ENCODE measurements around the gene CHEK2.
"Not testable (repeated sequence)": the region's sequence is repeated elsewhere in the genome, so short reads cannot be mapped to it uniquely, and the experiment has no call there.

CHEK2 gene

DNA sequence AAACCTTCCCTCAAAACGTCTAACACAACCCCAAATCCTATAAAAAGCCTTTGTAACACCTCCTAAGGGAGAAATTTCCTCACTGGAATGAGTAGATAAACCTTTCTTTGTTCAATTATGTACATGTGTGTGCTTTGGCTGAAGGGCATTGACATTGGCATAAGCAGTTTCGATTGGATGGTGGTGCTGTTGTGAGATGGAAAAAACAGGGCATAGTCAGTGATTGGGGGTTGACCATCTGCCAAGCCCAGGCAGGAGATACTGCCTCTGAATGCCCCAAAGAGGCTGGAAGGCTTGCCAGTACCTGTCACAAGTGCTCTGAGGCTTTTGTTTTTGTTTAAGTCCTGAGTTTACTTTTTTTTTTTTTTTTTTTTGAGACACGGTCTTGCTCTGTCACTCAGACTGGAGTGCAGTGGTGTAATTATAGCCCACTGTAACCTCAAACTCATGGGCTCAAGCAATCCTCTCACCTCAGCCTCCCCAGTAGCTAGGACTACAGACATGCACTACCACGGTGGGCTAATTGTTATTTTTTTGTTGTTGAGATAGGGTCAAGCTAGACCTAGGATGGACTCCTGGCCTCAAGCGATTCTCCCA, 29.7 kb upstream of the CHEK2 start:
- FAIRE-seq (no peak), DNase-seq (ENCODE audit: insufficient read length, low spot score) (no peak)
- TF ChIP-seq POLR2AphosphoS5 (IDR thresholded peaks at IDR 0.05; ENCODE audit: low read depth, low read length) (no peak), POLR2A (IDR thresholded peaks at IDR 0.05; ENCODE audit: low read depth, low read length) (no peak), SPI1 (IDR thresholded peaks at IDR 0.05; ENCODE audit: low read depth, low read length) (no peak), POU2F2 (IDR thresholded peaks at IDR 0.05; ENCODE audit: low read depth, low read length) (no peak), PAX5 (IDR thresholded peaks at IDR 0.05; ENCODE audit: insufficient read depth, low read length, severe bottlenecking) (no peak), TAF1 (IDR thresholded peaks at IDR 0.05; ENCODE audit: low read depth, low read length) (no peak)

DNA sequence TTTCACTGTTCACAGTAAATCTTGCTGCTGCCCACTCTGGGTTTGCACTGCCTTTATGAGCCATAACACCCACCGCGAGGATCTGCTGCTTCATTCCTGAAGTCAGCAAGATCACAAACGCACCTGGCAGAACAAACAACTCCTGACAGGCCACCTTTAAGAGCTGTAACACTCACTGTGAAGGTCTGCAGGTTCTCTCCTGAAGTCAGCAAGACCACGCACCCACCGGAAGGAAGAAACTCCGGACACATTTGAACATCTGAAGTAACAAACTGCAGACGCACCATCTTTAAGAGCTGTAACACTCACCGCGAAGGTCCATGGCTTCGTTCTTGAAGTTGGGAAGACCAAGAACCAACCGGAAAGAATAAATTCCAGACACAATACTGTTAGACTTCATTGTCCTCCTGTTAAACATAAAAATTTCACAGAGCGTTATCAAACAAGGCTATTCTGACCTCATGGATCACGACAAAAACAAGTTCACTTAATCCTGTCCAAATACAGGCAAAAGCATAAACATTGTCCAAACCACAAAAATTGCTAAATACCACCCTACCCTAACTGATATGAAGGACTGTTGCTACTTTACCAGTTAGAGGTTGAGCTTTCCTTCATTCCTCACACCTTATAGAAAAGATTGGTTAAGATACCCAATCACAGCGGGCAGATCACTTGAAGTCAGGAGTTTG, 27.9 kb upstream of the CHEK2 start:
- DNase-seq (ENCODE audit: insufficient read length, low spot score), result no peak
- FAIRE-seq, result no peak
- TF ChIP-seq TAF1 (IDR thresholded peaks at IDR 0.05; ENCODE audit: low read depth, low read length), result no peak
- no peak for TF ChIP-seq POU2F2 (IDR thresholded peaks at IDR 0.05; ENCODE audit: low read depth, low read length)
- TF ChIP-seq SPI1 (IDR thresholded peaks at IDR 0.05; ENCODE audit: low read depth, low read length), result no peak
- TF ChIP-seq POLR2A (IDR thresholded peaks at IDR 0.05; ENCODE audit: low read depth, low read length), result no peak
- TF ChIP-seq PAX5 (IDR thresholded peaks at IDR 0.05; ENCODE audit: insufficient read depth, low read length, severe bottlenecking), result no peak
- no peak for TF ChIP-seq POLR2AphosphoS5 (IDR thresholded peaks at IDR 0.05; ENCODE audit: low read depth, low read length)

DNA sequence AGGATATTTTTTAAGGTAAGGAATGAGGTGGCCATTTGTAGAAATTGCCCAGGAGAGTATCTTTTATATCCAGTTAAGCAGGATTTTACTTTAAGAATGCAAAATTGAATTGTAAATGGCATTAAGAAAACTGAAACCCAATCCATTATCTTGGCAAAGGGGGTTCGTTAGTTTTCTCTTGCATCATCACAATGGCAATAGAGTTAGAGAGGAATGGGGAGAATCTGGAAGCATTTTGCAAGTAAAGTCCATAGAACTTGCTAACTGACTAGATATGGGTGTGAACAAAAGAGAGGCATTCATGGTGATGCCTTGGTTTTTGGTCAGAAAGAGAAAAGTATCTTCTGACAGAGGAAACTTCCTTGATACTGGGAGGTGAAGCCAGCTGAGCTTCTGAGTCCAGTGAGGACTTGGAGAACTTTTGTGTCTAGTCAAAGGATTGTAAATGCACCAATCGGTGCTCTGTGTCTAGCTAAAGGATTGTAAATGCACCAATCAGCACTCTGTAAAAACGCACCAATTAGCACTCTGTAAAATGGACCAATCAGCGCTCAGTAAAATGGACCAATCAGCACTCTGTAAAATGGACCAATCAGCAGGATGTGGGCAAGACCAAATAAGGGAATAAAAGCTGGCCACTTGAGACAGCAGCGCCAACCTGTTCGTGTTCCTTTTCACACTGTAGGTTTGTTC, 27.2 kb upstream of the CHEK2 start:
- TF ChIP-seq TAF1 (IDR thresholded peaks at IDR 0.05; ENCODE audit: low read depth, low read length) (no peak), POLR2AphosphoS5 (IDR thresholded peaks at IDR 0.05; ENCODE audit: low read depth, low read length) (no peak), POLR2A (IDR thresholded peaks at IDR 0.05; ENCODE audit: low read depth, low read length) (no peak)
- no peak for DNase-seq (ENCODE audit: insufficient read length, low spot score)
- FAIRE-seq, result no peak

DNA sequence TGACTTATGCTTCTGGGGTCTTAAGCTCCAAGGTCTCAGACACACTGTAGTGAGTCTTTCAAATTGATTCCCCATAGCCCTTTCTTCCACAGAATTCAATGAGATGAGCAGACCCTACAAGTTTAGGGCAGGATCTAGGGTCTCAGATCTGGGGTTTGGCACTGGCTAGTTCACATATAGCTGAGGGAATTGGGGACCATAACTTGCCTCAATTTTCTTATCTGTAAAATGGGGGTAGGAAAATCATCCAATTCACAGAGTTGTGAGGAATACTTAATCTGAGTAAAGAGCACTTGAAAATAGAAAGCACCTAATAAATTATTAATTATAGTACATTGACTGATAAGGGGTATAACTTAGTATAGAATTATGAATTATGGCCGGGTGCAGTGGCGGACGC, 25.0 kb upstream of the CHEK2 start:
- no peak for FAIRE-seq
- no peak for TF ChIP-seq PAX5 (IDR thresholded peaks at IDR 0.05; ENCODE audit: insufficient read depth, low read length, severe bottlenecking)
- no peak for TF ChIP-seq POLR2A (IDR thresholded peaks at IDR 0.05; ENCODE audit: low read depth, low read length)
- no peak for TF ChIP-seq SPI1 (IDR thresholded peaks at IDR 0.05; ENCODE audit: low read depth, low read length)
- no peak for TF ChIP-seq TAF1 (IDR thresholded peaks at IDR 0.05; ENCODE audit: low read depth, low read length)
- no peak for DNase-seq (ENCODE audit: insufficient read length, low spot score)

DNA sequence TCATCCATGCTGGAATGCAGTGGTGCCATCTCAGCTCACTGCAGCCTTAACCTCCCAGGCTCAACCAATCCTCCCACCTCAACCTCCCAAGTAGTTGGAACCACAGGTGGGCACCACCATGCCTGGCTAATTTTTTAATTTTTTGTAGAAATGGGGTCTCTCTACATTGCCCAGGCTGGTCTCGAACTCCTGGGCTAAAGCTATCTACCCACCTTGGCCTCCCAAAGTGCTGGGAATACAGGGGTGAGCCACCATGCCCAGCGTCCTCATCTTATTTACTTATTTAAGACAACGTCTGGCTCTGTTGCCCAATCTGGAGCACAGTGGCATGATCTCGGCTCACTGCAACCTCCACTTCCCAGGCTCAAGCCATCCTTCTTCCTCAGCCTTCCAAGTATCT, 20.4 kb upstream of the CHEK2 start:
- FAIRE-seq; DNase-seq (ENCODE audit: insufficient read length, low spot score): not testable (repeated sequence)

DNA sequence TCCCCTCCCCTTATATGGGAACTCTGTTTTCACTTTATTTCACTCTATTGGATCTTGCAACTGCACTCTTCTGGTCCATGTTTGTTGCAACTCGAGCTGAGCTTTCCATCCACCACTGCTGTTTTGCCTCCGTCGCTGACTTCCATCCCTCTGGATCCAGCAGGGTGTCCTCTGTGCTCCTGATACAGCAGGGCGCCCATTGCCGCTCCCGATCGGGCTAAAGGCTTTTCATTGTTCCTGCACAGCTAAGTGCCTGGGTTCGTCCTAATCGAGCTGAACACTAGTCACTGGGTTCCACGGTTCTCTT, 19.8 kb upstream of the CHEK2 start:
- no peak for FAIRE-seq
- no peak for DNase-seq (ENCODE audit: insufficient read length, low spot score)
- TF ChIP-seq PAX5 (IDR thresholded peaks at IDR 0.05; ENCODE audit: insufficient read depth, low read length, severe bottlenecking) (no peak), POLR2AphosphoS5 (IDR thresholded peaks at IDR 0.05; ENCODE audit: low read depth, low read length) (no peak), TAF1 (IDR thresholded peaks at IDR 0.05; ENCODE audit: low read depth, low read length) (no peak), POU2F2 (IDR thresholded peaks at IDR 0.05; ENCODE audit: low read depth, low read length) (no peak), POLR2A (IDR thresholded peaks at IDR 0.05; ENCODE audit: low read depth, low read length) (no peak), SPI1 (IDR thresholded peaks at IDR 0.05; ENCODE audit: low read depth, low read length) (no peak)

DNA sequence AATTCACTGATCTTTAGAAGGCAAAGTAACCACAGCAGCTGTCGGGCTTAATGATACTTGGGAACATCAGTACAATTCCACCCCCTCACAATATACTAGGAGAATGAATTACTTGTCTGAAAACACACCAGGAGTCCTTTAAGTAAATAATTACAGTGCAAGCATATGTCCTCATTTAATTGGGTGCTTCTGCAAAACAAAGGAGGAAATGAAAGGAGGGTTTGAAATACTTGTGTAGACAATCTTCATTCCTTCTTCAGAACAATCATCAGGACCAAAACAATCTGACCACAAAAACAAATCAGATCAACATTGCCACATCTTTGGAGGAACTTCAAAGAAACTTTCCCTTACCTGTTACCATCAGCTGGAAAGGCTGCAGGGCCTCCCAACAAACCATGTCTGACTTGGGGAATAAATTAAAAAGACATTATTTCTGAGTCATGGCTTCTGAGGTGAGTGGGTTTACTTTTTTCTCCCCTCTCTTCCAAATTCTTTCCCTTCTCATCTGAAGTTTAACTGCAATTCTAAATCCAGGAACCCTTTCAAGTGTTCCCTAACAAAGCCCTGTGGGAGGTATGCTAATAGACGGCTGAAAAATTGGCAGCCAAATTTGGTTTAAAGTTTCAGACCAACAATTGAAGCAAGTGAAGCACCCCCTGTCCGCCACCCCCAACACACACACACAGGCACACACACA, 18.4 kb upstream of the CHEK2 start:
- no peak for FAIRE-seq
- no peak for DNase-seq (ENCODE audit: insufficient read length, low spot score)
- TF ChIP-seq POLR2AphosphoS5 (IDR thresholded peaks at IDR 0.05; ENCODE audit: low read depth, low read length) (no peak), TAF1 (IDR thresholded peaks at IDR 0.05; ENCODE audit: low read depth, low read length) (no peak), SPI1 (IDR thresholded peaks at IDR 0.05; ENCODE audit: low read depth, low read length) (peak; percentile 39; the same call in 1 of the 2 replicates), POU2F2 (IDR thresholded peaks at IDR 0.05; ENCODE audit: low read depth, low read length) (no peak), POLR2A (IDR thresholded peaks at IDR 0.05; ENCODE audit: low read depth, low read length) (no peak), PAX5 (IDR thresholded peaks at IDR 0.05; ENCODE audit: insufficient read depth, low read length, severe bottlenecking) (no peak)

DNA sequence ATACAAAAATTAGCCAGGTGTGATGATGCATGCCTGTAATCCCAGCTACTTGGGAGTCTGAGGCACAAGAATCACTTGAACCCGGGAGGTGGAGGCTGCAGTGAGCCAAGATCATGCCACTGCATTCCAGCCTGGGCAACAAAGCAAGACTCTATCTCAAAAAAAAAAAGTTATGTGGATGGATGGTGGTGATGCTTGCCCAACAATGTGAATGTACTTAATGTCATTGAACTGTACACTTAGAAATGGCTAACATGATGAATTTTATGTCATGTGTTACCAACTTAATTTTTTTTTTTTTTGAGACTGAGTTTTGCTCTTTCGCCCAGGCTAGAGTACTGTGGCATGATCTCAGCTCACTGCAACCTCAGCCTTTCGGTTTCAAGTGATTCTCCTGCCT, 12.9 kb upstream of the CHEK2 start:
- DNase-seq (ENCODE audit: insufficient read length, low spot score); FAIRE-seq: not testable (repeated sequence)

DNA sequence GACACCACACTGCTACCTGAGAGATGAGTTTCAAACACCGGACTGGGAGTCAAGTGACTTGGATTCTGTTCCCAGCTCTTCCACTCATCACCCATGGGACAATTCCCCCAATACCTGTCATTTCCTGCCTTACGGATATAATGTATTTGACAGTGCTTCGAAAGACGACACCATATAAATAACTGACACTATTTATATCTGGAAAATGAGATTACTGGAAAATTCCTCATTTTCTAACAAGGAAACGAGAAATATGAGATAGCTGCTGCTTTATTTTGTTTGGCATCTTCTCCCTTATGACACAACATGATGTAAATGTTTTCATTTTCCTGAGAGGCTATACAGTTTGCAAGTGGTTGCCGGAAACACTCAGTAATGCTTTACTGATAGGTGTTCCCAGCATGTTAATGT, 8.9 kb upstream of the CHEK2 start:
- no peak for TF ChIP-seq POU2F2 (IDR thresholded peaks at IDR 0.05; ENCODE audit: low read depth, low read length)
- TF ChIP-seq SPI1 (IDR thresholded peaks at IDR 0.05; ENCODE audit: low read depth, low read length), result no peak
- TF ChIP-seq PAX5 (IDR thresholded peaks at IDR 0.05; ENCODE audit: insufficient read depth, low read length, severe bottlenecking), result no peak
- TF ChIP-seq TAF1 (IDR thresholded peaks at IDR 0.05; ENCODE audit: low read depth, low read length), result no peak
- DNase-seq (ENCODE audit: insufficient read length, low spot score) (no peak), FAIRE-seq (no peak)

DNA sequence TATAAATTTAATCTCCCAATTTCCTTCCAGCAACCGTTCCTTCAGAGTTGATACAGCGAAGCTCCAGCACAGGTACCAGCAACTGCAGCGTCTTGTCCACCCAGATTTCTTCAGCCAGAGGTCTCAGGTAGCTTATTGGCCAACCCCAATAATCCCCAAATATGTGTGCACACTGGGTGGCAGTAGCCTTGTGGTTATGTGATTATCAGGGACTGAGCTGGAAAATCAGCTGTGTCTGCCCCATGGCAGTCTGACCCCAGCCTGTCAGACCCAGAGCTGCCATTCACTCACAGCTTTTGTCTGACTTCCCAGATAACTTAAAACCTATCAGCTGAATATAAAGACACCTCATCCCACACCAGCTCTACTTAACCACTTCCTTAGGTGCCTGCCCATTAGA, 2.2 kb upstream of the CHEK2 start:
- TF ChIP-seq POU2F2 (IDR thresholded peaks at IDR 0.05; ENCODE audit: low read depth, low read length), result no peak
- no peak for TF ChIP-seq SPI1 (IDR thresholded peaks at IDR 0.05; ENCODE audit: low read depth, low read length)
- TF ChIP-seq TAF1 (IDR thresholded peaks at IDR 0.05; ENCODE audit: low read depth, low read length), result no peak
- no peak for TF ChIP-seq POLR2AphosphoS5 (IDR thresholded peaks at IDR 0.05; ENCODE audit: low read depth, low read length)
- no peak for TF ChIP-seq PAX5 (IDR thresholded peaks at IDR 0.05; ENCODE audit: insufficient read depth, low read length, severe bottlenecking)
- no peak for TF ChIP-seq POLR2A (IDR thresholded peaks at IDR 0.05; ENCODE audit: low read depth, low read length)
- no peak for FAIRE-seq

More for the DNA sequence above, 2.2 kb upstream of the CHEK2 start:
- no peak for DNase-seq (ENCODE audit: insufficient read length, low spot score)

Data from GM12891 (cell line).